HL-60 (cell line): ENCODE measurements around the gene FAM167B.

Experiments used
- DNase-seq, 2 experiments: peaks; one replicate each; pipeline ENCODE4 v3.0.0-alpha.2; 2010 to 2020; ENCODE audit warnings: low read depth in 1 of 2, low spot score in 1 of 2
- H3K27ac ChIP-seq: fragments of 250-450 bp; sonication (Bioruptor Pico); replicated peaks from 2 replicates; pipeline ENCODE4 v1.5.1; 2020; ENCODE audit warnings: mild to moderate bottlenecking, moderate library complexity
- H3K27me3 ChIP-seq: fragments of 250-450 bp; sonication (Bioruptor Pico); 2 replicates; pipeline ENCODE4 v1.5.1; 2021; ENCODE audit warnings: mild to moderate bottlenecking, moderate library complexity; ENCODE audit not compliant: insufficient read depth, poor library complexity, severe bottlenecking
- H3K4me3 ChIP-seq: replicated peaks from 2 replicates; pipeline ENCODE4 v1.5.1; 2011; ENCODE audit warnings: mild to moderate bottlenecking, control low read depth, low read length; ENCODE audit not compliant: insufficient read depth
- GABPA ChIP-seq: IDR thresholded peaks from 2 replicates; pipeline ENCODE4 v1.6.1; 2012; ENCODE audit warnings: low read depth
- POLR2AphosphoS5 ChIP-seq: IDR thresholded peaks from 2 replicates; pipeline ENCODE4 v1.6.1; 2012; ENCODE audit warnings: low read depth
- SPI1 ChIP-seq: IDR thresholded peaks from 2 replicates; pipeline ENCODE4 v1.6.1; 2012; ENCODE audit warnings: low read depth, mild to moderate bottlenecking, borderline replicate concordance
- TF ChIP-seq, protein P1 (sequence below): IDR thresholded peaks from 2 replicates; pipeline ENCODE4 v1.6.1; 2012; ENCODE audit warnings: low read depth; ENCODE audit not compliant: insufficient replicate concordance
- TF ChIP-seq, protein P2 (sequence below): IDR thresholded peaks from one replicate; pipeline ENCODE4 v1.5.1; 2011; ENCODE audit warnings: low read length, control low read depth, inconsistent platforms; ENCODE audit not compliant: insufficient read depth

Gene FAM167B

DNA sequence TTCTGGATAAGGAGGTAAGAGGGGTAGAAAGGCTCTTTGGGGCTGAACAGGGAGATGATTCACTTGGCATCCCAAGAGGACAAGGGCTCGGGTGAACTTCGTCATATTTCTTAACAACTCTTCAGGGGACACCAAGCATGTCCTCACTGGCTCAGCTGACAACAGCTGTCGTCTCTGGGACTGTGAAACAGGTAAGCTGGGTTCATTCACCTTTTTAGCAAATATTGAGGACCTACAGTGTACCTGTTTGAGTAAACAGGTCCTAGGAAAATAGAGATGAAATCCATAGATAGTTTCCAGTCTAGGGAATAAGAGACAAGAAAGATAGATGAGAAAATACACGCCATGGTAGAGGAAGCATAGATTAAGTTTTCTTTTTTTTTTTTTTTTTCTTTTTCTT is 22.7 kb upstream of the FAM167B start:
- no peak overlapping the region for H3K27ac ChIP-seq
- H3K4me3 ChIP-seq = no peak overlapping the region
- TF ChIP-seq GABPA = no peak
- TF ChIP-seq, protein P1, sequence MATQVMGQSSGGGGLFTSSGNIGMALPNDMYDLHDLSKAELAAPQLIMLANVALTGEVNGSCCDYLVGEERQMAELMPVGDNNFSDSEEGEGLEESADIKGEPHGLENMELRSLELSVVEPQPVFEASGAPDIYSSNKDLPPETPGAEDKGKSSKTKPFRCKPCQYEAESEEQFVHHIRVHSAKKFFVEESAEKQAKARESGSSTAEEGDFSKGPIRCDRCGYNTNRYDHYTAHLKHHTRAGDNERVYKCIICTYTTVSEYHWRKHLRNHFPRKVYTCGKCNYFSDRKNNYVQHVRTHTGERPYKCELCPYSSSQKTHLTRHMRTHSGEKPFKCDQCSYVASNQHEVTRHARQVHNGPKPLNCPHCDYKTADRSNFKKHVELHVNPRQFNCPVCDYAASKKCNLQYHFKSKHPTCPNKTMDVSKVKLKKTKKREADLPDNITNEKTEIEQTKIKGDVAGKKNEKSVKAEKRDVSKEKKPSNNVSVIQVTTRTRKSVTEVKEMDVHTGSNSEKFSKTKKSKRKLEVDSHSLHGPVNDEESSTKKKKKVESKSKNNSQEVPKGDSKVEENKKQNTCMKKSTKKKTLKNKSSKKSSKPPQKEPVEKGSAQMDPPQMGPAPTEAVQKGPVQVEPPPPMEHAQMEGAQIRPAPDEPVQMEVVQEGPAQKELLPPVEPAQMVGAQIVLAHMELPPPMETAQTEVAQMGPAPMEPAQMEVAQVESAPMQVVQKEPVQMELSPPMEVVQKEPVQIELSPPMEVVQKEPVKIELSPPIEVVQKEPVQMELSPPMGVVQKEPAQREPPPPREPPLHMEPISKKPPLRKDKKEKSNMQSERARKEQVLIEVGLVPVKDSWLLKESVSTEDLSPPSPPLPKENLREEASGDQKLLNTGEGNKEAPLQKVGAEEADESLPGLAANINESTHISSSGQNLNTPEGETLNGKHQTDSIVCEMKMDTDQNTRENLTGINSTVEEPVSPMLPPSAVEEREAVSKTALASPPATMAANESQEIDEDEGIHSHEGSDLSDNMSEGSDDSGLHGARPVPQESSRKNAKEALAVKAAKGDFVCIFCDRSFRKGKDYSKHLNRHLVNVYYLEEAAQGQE = no peak
- TF ChIP-seq SPI1 = no peak
- TF ChIP-seq POLR2AphosphoS5 = no peak
- TF ChIP-seq, protein P2, sequence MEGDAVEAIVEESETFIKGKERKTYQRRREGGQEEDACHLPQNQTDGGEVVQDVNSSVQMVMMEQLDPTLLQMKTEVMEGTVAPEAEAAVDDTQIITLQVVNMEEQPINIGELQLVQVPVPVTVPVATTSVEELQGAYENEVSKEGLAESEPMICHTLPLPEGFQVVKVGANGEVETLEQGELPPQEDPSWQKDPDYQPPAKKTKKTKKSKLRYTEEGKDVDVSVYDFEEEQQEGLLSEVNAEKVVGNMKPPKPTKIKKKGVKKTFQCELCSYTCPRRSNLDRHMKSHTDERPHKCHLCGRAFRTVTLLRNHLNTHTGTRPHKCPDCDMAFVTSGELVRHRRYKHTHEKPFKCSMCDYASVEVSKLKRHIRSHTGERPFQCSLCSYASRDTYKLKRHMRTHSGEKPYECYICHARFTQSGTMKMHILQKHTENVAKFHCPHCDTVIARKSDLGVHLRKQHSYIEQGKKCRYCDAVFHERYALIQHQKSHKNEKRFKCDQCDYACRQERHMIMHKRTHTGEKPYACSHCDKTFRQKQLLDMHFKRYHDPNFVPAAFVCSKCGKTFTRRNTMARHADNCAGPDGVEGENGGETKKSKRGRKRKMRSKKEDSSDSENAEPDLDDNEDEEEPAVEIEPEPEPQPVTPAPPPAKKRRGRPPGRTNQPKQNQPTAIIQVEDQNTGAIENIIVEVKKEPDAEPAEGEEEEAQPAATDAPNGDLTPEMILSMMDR = no peak
- no peaks in the 10 kb centered on the region for H3K27me3 ChIP-seq
- DNase-seq = no peak

DNA sequence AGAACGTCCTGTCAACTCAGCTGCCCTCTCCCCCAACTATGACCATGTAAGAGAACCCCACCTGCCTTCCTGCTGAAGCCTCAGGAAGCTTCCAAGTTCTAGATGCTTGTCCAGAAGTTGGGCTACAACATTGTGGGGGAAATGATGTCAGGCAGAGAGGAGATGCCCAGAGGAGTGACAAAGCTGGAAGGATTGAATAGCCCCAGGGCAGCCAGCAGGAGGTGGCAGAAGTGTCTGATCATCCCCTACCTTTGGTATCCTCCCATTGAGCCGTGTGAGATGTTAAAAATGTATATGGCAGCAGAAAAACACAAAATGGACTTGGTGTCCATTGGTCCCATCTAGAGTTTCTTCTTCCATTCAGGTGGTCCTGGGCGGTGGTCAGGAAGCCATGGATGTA is 18.3 kb upstream of the FAM167B start:
- no peak for TF ChIP-seq GABPA
- TF ChIP-seq POLR2AphosphoS5 = no peak
- TF ChIP-seq, protein P2 = no peak
- TF ChIP-seq, protein P1 = no peak
- no peak for TF ChIP-seq SPI1
- no peaks in the 10 kb centered on the region for H3K27me3 ChIP-seq
- no peak overlapping the region for H3K27ac ChIP-seq
- no peak for DNase-seq
- no peak overlapping the region for H3K4me3 ChIP-seq

DNA sequence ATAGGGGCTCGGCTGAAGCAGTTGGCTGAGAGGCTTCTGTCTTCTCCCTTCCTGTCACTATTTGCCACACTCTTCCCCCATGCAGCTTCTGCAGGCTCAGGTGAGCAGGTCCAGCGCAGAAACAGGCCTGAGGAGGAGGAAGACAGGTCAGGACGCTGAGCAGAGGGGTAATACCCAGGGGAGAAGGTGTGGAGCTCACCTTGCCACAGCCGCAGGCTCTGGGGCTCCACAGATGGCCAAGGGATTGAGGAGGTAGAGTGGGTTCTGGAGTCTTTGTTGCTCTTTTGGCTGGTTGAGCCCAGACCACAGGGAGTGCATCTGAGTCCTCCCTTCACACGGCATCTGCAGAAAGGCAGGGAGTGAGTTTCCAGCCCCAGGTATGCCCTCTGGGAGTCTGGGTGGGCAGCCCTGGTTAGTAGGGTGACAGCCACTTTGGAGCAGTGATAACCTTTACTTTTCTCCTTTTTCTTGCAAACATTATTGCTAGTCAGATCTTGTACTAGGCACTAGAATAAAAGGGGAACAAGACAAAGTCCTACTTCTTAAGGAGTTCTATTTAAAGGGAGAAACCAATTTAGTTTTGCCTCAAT is 15.1 kb upstream of the FAM167B start:
- H3K4me3 ChIP-seq = no peak overlapping the region
- TF ChIP-seq SPI1 (no peak), POLR2AphosphoS5 (no peak)
- DNase-seq = no peak
- no peaks in the 10 kb centered on the region for H3K27me3 ChIP-seq
- H3K27ac ChIP-seq = no peak overlapping the region

DNA sequence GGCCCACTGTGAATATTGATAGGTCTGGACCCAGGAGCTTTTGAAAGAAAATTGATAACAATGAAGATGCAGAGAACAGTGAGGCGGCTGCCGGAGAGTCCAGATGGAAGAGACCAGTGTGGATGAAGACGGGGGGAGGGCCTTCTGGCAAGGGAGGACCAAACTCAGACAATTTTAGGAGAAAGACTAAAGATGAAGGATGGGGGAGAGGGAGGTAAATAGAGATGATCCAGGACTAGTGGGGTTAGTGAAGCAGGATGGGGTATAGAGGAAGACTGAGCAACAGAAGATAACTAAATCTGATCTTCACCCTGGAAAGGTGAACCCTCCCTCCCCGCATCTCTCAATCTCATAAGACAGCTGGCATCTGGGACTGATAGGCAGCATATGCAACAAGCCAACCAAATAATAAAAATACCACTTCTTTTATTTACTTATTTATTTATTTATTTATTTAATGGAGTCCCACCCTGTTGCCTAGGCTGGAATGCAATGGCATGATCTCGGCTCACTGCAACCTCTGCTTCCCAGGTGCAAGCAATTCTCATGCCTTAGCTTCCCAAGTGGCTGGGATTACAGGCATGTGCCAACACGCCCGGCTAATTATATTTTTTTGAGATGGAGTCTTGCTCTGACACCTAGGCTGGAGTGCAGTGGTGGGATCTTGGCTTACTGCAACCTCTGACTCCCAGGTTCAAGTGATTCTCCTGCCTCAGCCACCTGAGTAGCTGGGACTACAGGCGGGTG is 14.3 kb upstream of the FAM167B start:
- TF ChIP-seq POLR2AphosphoS5 = no peak
- TF ChIP-seq, protein P1 = no peak
- no peak for TF ChIP-seq SPI1
- TF ChIP-seq, protein P2 = no peak
- no peak for TF ChIP-seq GABPA
- DNase-seq = no peak

More for the DNA sequence above, 14.3 kb upstream of the FAM167B start:
- no peak overlapping the region for H3K4me3 ChIP-seq
- no peak overlapping the region for H3K27ac ChIP-seq
- no peaks in the 10 kb centered on the region for H3K27me3 ChIP-seq
